ENCODE data around the gene RTN4RL1. TPM values are rescaled to one million over a fixed set of nuclear protein-coding genes. Genes with fewer than 3 reads are reported as not detected.

Gene RTN4RL1
- total RNA-seq, 2 experiments from 2014 or later: not detected

- DNase-seq (ENCODE audit: low spot score): no peak
- Histone ChIP-seq H3K79me2 (ENCODE audit: insufficient read depth, low read depth, low read length) (no peaks in the 10 kb centered on the region), H3K9me3 (ENCODE audit: low read length) (no peaks in the 10 kb centered on the region), H3K27ac (ENCODE audit: low read depth, low read length, poor library complexity, severe bottlenecking) (no peak overlapping the region), H2AFZ (ENCODE audit: low read length) (peak overlapping the region; percentile 44; the same call in 1 of the 2 replicates), H3K36me3 (ENCODE audit: insufficient read depth, low read length) (no peaks in the 10 kb centered on the region), H3K4me3 (ENCODE audit: low read depth, low read length, poor library complexity, severe bottlenecking) (no peak overlapping the region), H3K9me2 (ENCODE audit: insufficient read depth, low read length) (no peaks in the 10 kb centered on the region), H3K4me1 (ENCODE audit: insufficient read depth, low read length, poor library complexity, severe bottlenecking) (peaks cover 8% of the 10 kb centered on the region), H3K4me2 (ENCODE audit: low read length) (no peak overlapping the region), H4K20me1 (ENCODE audit: insufficient read depth, low read length) (no peaks in the 10 kb centered on the region)
- TF ChIP-seq EZH2phosphoT487 (IDR thresholded peaks at IDR 0.05; ENCODE audit: borderline replicate concordance, low read depth, low read length) (no peak), CTCF (conservative IDR thresholded peaks at IDR 0.05; ENCODE audit: low read length) (no peak)
- intact Hi-C loops (cut with micrococcal nuclease; ENCODE audit: unreplicated experiment): no loop called here
- ChIA-PET POLR2A (no interaction called here), CTCF (ENCODE audit: unreplicated experiment) (interaction anchor here (0.6 kb wide), 1 partner anchor 79 kb away, joined by 3 read pairs; no protein-coding TSS in a partner anchor)
- no TSS peak for BruUV-seq (replicated peaks)
These were observed 108.8 kb downstream of the RTN4RL1 start for GRCh38 chr17:1916316-1916715.

GRCh38 chr17:1915889-1916288 is 109.2 kb downstream of the RTN4RL1 start:
- CTCF ChIA-PET (ENCODE audit: unreplicated experiment): interaction anchor here (0.6 kb wide), 1 partner anchor 80 kb away, joined by 3 read pairs; no protein-coding TSS in a partner anchor
- BruUV-seq (replicated peaks): no TSS peak
- H3K4me2 ChIP-seq (ENCODE audit: low read length): peak overlapping the region; percentile 25; the same call in 1 of the 2 replicates
- peak; percentile 44 for DNase-seq (ENCODE audit: low spot score)
- no peaks in the 10 kb centered on the region for H3K36me3 ChIP-seq (ENCODE audit: insufficient read depth, low read length)
- H3K4me1 ChIP-seq (ENCODE audit: insufficient read depth, low read length, poor library complexity, severe bottlenecking): peaks cover 8% of the 10 kb centered on the region
- intact Hi-C loops (cut with micrococcal nuclease; ENCODE audit: unreplicated experiment): no loop called here
- no peaks in the 10 kb centered on the region for H3K79me2 ChIP-seq (ENCODE audit: insufficient read depth, low read depth, low read length)
- no peaks in the 10 kb centered on the region for H3K9me2 ChIP-seq (ENCODE audit: insufficient read depth, low read length)
- no peaks in the 10 kb centered on the region for H4K20me1 ChIP-seq (ENCODE audit: insufficient read depth, low read length)
- POLR2A ChIA-PET: no interaction called here
- no peak overlapping the region for H3K27ac ChIP-seq (ENCODE audit: low read depth, low read length, poor library complexity, severe bottlenecking)
- H3K4me3 ChIP-seq (ENCODE audit: low read depth, low read length, poor library complexity, severe bottlenecking): no peak overlapping the region
- TF ChIP-seq CTCF (conservative IDR thresholded peaks at IDR 0.05; ENCODE audit: low read length) (no peak), EZH2phosphoT487 (IDR thresholded peaks at IDR 0.05; ENCODE audit: borderline replicate concordance, low read depth, low read length) (no peak)
- H2AFZ ChIP-seq (ENCODE audit: low read length): peak overlapping the region; percentile 44; the same call in 1 of the 2 replicates
- no peaks in the 10 kb centered on the region for H3K9me3 ChIP-seq (ENCODE audit: low read length)

- DNase-seq (ENCODE audit: low spot score): no peak
- Histone ChIP-seq H3K79me2 (ENCODE audit: insufficient read depth, low read depth, low read length) (no peaks in the 10 kb centered on the region), H3K4me3 (ENCODE audit: low read depth, low read length, poor library complexity, severe bottlenecking) (no peak overlapping the region), H3K4me1 (ENCODE audit: insufficient read depth, low read length, poor library complexity, severe bottlenecking) (peaks cover 8% of the 10 kb centered on the region), H4K20me1 (ENCODE audit: insufficient read depth, low read length) (no peaks in the 10 kb centered on the region), H3K36me3 (ENCODE audit: insufficient read depth, low read length) (no peaks in the 10 kb centered on the region), H3K9me2 (ENCODE audit: insufficient read depth, low read length) (no peaks in the 10 kb centered on the region), H3K4me2 (ENCODE audit: low read length) (no peak overlapping the region), H3K9me3 (ENCODE audit: low read length) (no peaks in the 10 kb centered on the region), H2AFZ (ENCODE audit: low read length) (no peak overlapping the region), H3K27ac (ENCODE audit: low read depth, low read length, poor library complexity, severe bottlenecking) (no peak overlapping the region)
- intact Hi-C loops (cut with micrococcal nuclease; ENCODE audit: unreplicated experiment): no loop called here
- CTCF ChIA-PET (ENCODE audit: unreplicated experiment): no interaction called here
- TF ChIP-seq EZH2phosphoT487 (IDR thresholded peaks at IDR 0.05; ENCODE audit: borderline replicate concordance, low read depth, low read length): no peak
- TF ChIP-seq CTCF (conservative IDR thresholded peaks at IDR 0.05; ENCODE audit: low read length): no peak
- POLR2A ChIA-PET: no interaction called here
- BruUV-seq (replicated peaks): no TSS peak
These were observed 110.5 kb downstream of the RTN4RL1 start for GRCh38 chr17:1914661-1915083.
